Parathyroid adenoma (tissue), 2 donors: ENCODE measurements around the gene SIPA1L3.

Experiments used
- H2AFZ ChIP-seq: fragments of 300-600 bp; sonication (generic); one replicate; pipeline ENCODE4 v1.7.0; 2017; ENCODE audit warnings: antibody characterized with exemption, mild to moderate bottlenecking
- H3K27ac ChIP-seq: fragments of 300-600 bp; sonication (generic); one replicate; pipeline ENCODE4 v1.7.0; 2017
- H3K27me3 ChIP-seq: fragments of 300-600 bp; sonication (generic); one replicate; pipeline ENCODE4 v1.7.0; 2017; ENCODE audit warnings: low read length; ENCODE audit not compliant: control insufficient read depth, insufficient read depth
- H3K36me3 ChIP-seq: fragments of 300-600 bp; sonication (generic); one replicate; pipeline ENCODE4 v1.7.0; 2017; ENCODE audit warnings: low read length; ENCODE audit not compliant: control insufficient read depth, insufficient read depth
- H3K4me1 ChIP-seq: fragments of 300-600 bp; sonication (generic); one replicate; pipeline ENCODE4 v1.7.0; 2017; ENCODE audit warnings: control low read depth
- H3K4me2 ChIP-seq: fragments of 300-600 bp; sonication (generic); one replicate; pipeline ENCODE4 v1.7.0; 2017; ENCODE audit warnings: low read length
- H3K4me3 ChIP-seq: fragments of 300-600 bp; sonication (generic); one replicate; pipeline ENCODE4 v1.7.0; 2017; ENCODE audit warnings: low read depth, low read length
- H3K79me2 ChIP-seq: fragments of 300-600 bp; sonication (generic); one replicate; pipeline ENCODE4 v1.7.0; 2017; ENCODE audit warnings: control low read depth
- H3K9ac ChIP-seq: fragments of 300-600 bp; sonication (generic); one replicate; pipeline ENCODE4 v1.7.0; 2017; ENCODE audit warnings: mild to moderate bottlenecking
- H3K9me3 ChIP-seq: fragments of 300-600 bp; sonication (generic); one replicate; pipeline ENCODE4 v1.7.0; 2017; ENCODE audit warnings: low read length; ENCODE audit not compliant: control insufficient read depth
- TF ChIP-seq, protein P1 (sequence below): fragments of 300-600 bp; sonication (generic); IDR thresholded peaks from one replicate; pipeline ENCODE4 v1.7.0; 2017; ENCODE audit warnings: antibody characterized with exemption, mild to moderate bottlenecking
- donor health status: primary hyperparathyroidism.

Gene SIPA1L3

DNA sequence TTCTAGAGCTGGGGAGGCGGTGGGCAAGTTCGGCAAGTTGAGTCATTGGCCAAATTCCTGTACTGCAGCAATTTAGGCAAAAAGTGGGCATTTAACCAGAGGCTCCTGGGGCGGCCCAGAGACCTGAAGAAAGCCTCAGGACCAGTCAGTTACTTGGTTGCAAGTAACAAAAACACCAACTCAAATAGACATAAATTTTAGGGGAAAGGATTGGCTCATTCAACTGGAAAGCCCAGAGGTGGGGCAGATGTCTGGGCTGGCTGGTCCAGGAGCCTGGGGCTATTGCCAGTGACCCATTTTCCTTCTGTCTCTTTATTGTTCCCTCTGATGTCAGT, 97.1 kb downstream of the SIPA1L3 start:
- H3K4me1 ChIP-seq, result peaks cover 3% of the 10 kb centered on the region
- TF ChIP-seq, protein P1, sequence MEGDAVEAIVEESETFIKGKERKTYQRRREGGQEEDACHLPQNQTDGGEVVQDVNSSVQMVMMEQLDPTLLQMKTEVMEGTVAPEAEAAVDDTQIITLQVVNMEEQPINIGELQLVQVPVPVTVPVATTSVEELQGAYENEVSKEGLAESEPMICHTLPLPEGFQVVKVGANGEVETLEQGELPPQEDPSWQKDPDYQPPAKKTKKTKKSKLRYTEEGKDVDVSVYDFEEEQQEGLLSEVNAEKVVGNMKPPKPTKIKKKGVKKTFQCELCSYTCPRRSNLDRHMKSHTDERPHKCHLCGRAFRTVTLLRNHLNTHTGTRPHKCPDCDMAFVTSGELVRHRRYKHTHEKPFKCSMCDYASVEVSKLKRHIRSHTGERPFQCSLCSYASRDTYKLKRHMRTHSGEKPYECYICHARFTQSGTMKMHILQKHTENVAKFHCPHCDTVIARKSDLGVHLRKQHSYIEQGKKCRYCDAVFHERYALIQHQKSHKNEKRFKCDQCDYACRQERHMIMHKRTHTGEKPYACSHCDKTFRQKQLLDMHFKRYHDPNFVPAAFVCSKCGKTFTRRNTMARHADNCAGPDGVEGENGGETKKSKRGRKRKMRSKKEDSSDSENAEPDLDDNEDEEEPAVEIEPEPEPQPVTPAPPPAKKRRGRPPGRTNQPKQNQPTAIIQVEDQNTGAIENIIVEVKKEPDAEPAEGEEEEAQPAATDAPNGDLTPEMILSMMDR, result no peak
- no peak overlapping the region for H3K9ac ChIP-seq
- peak overlapping the region; percentile 22 for H3K4me3 ChIP-seq
- no peaks in the 10 kb centered on the region for H3K27me3 ChIP-seq
- peak overlapping the region; percentile 40 for H3K27ac ChIP-seq
- H2AFZ ChIP-seq, result no peak overlapping the region
- no peaks in the 10 kb centered on the region for H3K36me3 ChIP-seq
- peak overlapping the region; percentile 62 for H3K4me2 ChIP-seq
- peaks cover 4% of the 10 kb centered on the region for H3K79me2 ChIP-seq
- H3K9me3 ChIP-seq, result no peaks in the 10 kb centered on the region

DNA sequence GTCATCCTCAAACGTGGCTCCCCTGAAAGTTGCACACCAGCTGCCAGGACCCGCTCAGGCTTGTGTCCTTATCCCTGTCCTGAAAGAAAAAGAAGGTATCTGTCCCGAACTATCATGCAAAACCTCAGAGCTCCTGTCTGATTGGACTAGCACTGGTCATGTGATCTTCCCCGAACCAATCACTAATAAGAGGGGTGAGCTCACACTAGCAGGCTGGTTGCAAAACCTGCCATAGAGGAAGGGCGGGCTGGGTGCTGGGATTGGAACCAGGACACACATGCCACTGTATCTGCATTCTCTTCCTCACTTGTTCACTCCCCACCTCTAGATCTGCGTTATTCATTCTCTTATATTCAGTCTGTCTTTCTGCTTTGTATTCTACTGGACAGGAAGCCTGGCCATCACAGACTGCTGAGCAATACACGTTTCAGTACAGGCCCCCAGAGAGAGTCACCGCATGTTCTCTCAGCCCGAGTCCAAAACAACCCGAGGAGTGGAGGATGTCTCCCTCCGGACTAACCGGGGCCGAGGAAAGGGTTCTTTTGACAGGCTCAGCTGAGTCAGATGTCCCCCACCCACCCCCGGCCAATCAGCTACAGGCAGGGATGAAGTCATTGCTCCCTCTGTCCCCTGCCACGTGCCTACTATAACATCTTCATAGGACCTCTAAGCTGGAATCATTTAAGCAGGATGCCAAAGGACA, 97.7 kb downstream of the SIPA1L3 start:
- H3K9me3 ChIP-seq, result no peaks in the 10 kb centered on the region
- TF ChIP-seq, protein P1, result no peak
- H3K9ac ChIP-seq, result no peak overlapping the region
- peaks cover 3% of the 10 kb centered on the region for H3K4me1 ChIP-seq
- peak overlapping the region; percentile 62 for H3K4me2 ChIP-seq
- H2AFZ ChIP-seq, result no peak overlapping the region
- peaks cover 3% of the 10 kb centered on the region for H3K79me2 ChIP-seq
- peak overlapping the region; percentile 40 for H3K27ac ChIP-seq
- H3K36me3 ChIP-seq, result no peaks in the 10 kb centered on the region
- H3K27me3 ChIP-seq, result no peaks in the 10 kb centered on the region
- no peak overlapping the region for H3K4me3 ChIP-seq

DNA sequence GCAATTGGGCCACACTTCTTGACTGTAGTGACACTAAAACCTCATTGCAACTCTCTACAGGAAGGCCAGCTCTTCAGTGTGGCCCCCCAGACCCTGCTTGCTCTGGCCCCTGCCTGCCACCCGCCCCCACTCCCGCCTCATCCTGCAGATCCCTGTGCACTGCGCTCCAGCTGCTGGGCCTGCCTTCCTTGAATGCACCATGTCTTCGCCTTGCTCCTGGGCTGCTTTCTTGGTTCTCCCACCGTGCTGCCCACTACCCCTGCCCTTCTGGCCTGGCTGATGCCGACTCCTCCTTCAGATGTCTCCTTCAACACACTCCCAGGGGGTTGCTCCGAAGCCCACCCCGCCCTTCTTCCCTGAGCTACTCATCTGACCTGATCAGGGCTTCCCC, 98.2 kb downstream of the SIPA1L3 start:
- Histone ChIP-seq H3K27ac (no peak overlapping the region), H2AFZ (no peak overlapping the region)

DNA sequence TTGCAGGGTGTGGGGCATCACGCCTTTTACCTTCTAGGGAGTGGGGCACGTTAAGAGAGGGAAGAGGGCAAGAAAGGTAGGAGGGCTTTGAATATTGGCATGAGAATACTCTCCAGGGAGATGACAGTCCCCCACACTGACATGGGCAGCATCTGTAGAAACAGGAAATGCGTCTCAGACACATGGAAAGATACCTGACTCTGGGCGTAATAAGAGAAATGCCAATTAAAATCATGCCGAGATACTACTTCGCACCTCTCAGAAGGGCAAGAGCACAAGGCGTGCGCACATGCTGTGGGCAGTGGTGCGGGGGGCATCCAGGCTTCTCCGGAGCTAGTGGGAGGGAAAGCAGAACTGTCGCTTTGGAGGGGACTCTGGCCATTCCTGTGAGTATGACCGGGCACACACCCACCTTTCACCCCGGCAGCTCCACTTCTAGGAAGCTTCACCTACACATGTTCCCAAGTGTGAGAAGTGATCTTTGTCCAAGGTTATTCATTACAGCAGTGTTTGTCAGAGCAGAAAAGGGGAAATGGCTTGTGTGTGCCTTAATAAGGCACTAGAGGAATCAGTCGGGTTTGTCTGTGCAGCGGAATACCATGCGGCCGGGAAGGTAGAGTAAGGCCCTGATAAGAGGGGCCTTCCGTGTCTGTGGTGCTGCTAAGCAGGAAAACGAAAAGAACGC, 99.5 kb downstream of the SIPA1L3 start:
- TF ChIP-seq, protein P1, result no peak
- no peaks in the 10 kb centered on the region for H3K9me3 ChIP-seq
- peaks cover 3% of the 10 kb centered on the region for H3K4me1 ChIP-seq
- H3K4me2 ChIP-seq, result no peak overlapping the region
- H3K36me3 ChIP-seq, result no peaks in the 10 kb centered on the region
- H3K27ac ChIP-seq, result no peak overlapping the region
- no peak overlapping the region for H3K4me3 ChIP-seq
- no peak overlapping the region for H3K9ac ChIP-seq
- no peaks in the 10 kb centered on the region for H3K27me3 ChIP-seq
- no peak overlapping the region for H2AFZ ChIP-seq
- H3K79me2 ChIP-seq, result peaks cover 2% of the 10 kb centered on the region

More for the DNA sequence above, 98.2 kb downstream of the SIPA1L3 start:
- Histone ChIP-seq H3K4me2 (no peak overlapping the region), H3K36me3 (no peaks in the 10 kb centered on the region), H3K27me3 (no peaks in the 10 kb centered on the region), H3K4me3 (no peak overlapping the region), H3K9ac (no peak overlapping the region), H3K9me3 (no peaks in the 10 kb centered on the region), H3K4me1 (peaks cover 3% of the 10 kb centered on the region), H3K79me2 (peaks cover 2% of the 10 kb centered on the region)
- TF ChIP-seq, protein P1, result no peak
